Breast epithelium (tissue), 4 donors: ENCODE results near the gene MCM3. TPM values are rescaled to one million over a fixed set of nuclear protein-coding genes. Genes with fewer than 3 reads are reported as not detected.

ENCODE experiments used
- DNase-seq, 2 donors: peaks; one replicate each; pipeline ENCODE4 v3.0.0-alpha.2; 2019; ENCODE audit warnings: low spot score in 2 of 2
- H3K27ac ChIP-seq, 2 donors: fragments of 200-600 bp; sonication (generic) in 1 of 2; one replicate each; pipeline ENCODE4 v1.5.1; 2016 to 2019; ENCODE audit warnings: mild to moderate bottlenecking in 1 of 2
- H3K27me3 ChIP-seq, 2 donors: fragments of 200-600 bp; sonication (generic) in 1 of 2; one replicate each; pipeline versions ENCODE4 v1.5.1 to v1.6.0; 2017 to 2019; ENCODE audit warnings: control low read depth in 1 of 2, mild to moderate bottlenecking in 1 of 2
- H3K36me3 ChIP-seq: fragments of 200-600 bp; one replicate; pipeline ENCODE4 v1.5.1; 2019
- H3K4me1 ChIP-seq, 2 donors: fragments of 200-600 bp; sonication (generic); one replicate each; pipeline ENCODE4 v1.5.1; 2016 to 2019; ENCODE audit warnings: control low read depth in 1 of 2
- H3K4me3 ChIP-seq, 3 donors: fragments of 200-600 bp; sonication (generic); 1 replicate in 2 of 3; 2 replicates in 1 of 3; pipeline ENCODE4 v1.5.1; 2016 to 2019; ENCODE audit warnings: mild to moderate bottlenecking in 3 of 3, moderate library complexity in 2 of 3
- H3K9me3 ChIP-seq, 2 donors: fragments of 200-600 bp; sonication (generic) in 1 of 2; one replicate each; pipeline ENCODE4 v1.5.1; 2016 to 2019; ENCODE audit warnings: control low read depth in 1 of 2
- CTCF ChIP-seq, 3 donors: fragments of 450-650 bp; IDR thresholded peaks; one replicate each; pipeline ENCODE4 v1.5.1; 2016 to 2017; ENCODE audit warnings: antibody characterized with exemption in 3 of 3, mild to moderate bottlenecking in 3 of 3, moderate library complexity in 3 of 3
- POLR2A ChIP-seq: fragments of 450-650 bp; IDR thresholded peaks from one replicate; pipeline ENCODE4 v1.6.1; 2016; ENCODE audit warnings: antibody characterized with exemption, mild to moderate bottlenecking, moderate library complexity
- POLR2AphosphoS5 ChIP-seq, 3 donors: sonication (generic); formaldehyde crosslinking; IDR thresholded peaks; one replicate each; pipeline ENCODE4 v1.6.1; 2017; ENCODE audit warnings: antibody characterized with exemption in 3 of 3
- intact Hi-C: fragments of 100-400 bp; cut with DNase I; formaldehyde crosslinking; loops from one replicate; pipeline ENCODE4 v1.15.1; 2023; ENCODE audit warnings: low total_unique reads
- total RNA-seq, 3 donors: library from RNA; depleted of rRNA; stranded (reverse); fragments of >200 nt; gene quantifications; one replicate each; pipeline ENCODE4 v1.1.0, GENCODE V29; 2016

MCM3 gene
- total RNA-seq, 3 donors from 2014 or later = 31.2 to 44.5 (median 43.3) TPM

GRCh38 chr6:52262620-52263344, 21.8 kb downstream of the MCM3 start:
- no peak for DNase-seq
- intact Hi-C loops = no loop called here
- no peaks in the 10 kb centered on the region for H3K27me3 ChIP-seq
- no peak overlapping the region for H3K27ac ChIP-seq
- H3K4me1 ChIP-seq = no peaks in the 10 kb centered on the region
- H3K36me3 ChIP-seq = no peaks in the 10 kb centered on the region
- H3K9me3 ChIP-seq = no peaks in the 10 kb centered on the region
- no peak for TF ChIP-seq POLR2AphosphoS5 (IDR thresholded peaks at IDR 0.05)
- no peak for TF ChIP-seq CTCF (IDR thresholded peaks at IDR 0.05)
- no peak for TF ChIP-seq POLR2A
- H3K4me3 ChIP-seq = no peak overlapping the region

- Histone ChIP-seq H3K9me3 (no peaks in the 10 kb centered on the region), H3K27me3 (no peaks in the 10 kb centered on the region), H3K4me3 (no peak overlapping the region), H3K4me1 (no peaks in the 10 kb centered on the region), H3K27ac (no peak overlapping the region), H3K36me3 (no peaks in the 10 kb centered on the region)
- intact Hi-C loops = no loop called here
- DNase-seq = no peak
- TF ChIP-seq CTCF (IDR thresholded peaks at IDR 0.05) (no peak), POLR2A (no peak), POLR2AphosphoS5 (IDR thresholded peaks at IDR 0.05) (no peak)
Measured at GRCh38 chr6:52261229-52261628, 23.3 kb downstream of the MCM3 start.

GRCh38 chr6:52260634-52261033, 23.9 kb downstream of the MCM3 start:
- no peak for DNase-seq
- no peak overlapping the region for H3K27ac ChIP-seq
- no peaks in the 10 kb centered on the region for H3K27me3 ChIP-seq
- TF ChIP-seq POLR2A = no peak
- no peak for TF ChIP-seq CTCF (IDR thresholded peaks at IDR 0.05)
- no peak for TF ChIP-seq POLR2AphosphoS5 (IDR thresholded peaks at IDR 0.05)
- H3K36me3 ChIP-seq = no peaks in the 10 kb centered on the region
- H3K4me1 ChIP-seq = no peaks in the 10 kb centered on the region
- intact Hi-C loops = no loop called here
- no peaks in the 10 kb centered on the region for H3K9me3 ChIP-seq
- no peak overlapping the region for H3K4me3 ChIP-seq

GRCh38 chr6:52255434-52255833, 29.1 kb downstream of the MCM3 start:
- TF ChIP-seq POLR2AphosphoS5 (IDR thresholded peaks at IDR 0.05) (no peak), POLR2A (no peak), CTCF (IDR thresholded peaks at IDR 0.05) (no peak)
- no peak overlapping the region for H3K27ac ChIP-seq
- intact Hi-C loops = no loop called here
- no peaks in the 10 kb centered on the region for H3K9me3 ChIP-seq
- no peaks in the 10 kb centered on the region for H3K4me1 ChIP-seq
- H3K4me3 ChIP-seq = no peak overlapping the region
- H3K27me3 ChIP-seq = no peaks in the 10 kb centered on the region
- DNase-seq = no peak
- no peaks in the 10 kb centered on the region for H3K36me3 ChIP-seq

- Histone ChIP-seq H3K4me1 (no peaks in the 10 kb centered on the region), H3K27me3 (no peaks in the 10 kb centered on the region), H3K9me3 (no peaks in the 10 kb centered on the region), H3K4me3 (no peak overlapping the region), H3K36me3 (no peaks in the 10 kb centered on the region), H3K27ac (no peak overlapping the region)
- intact Hi-C loops = no loop called here
- no peak for DNase-seq
- TF ChIP-seq CTCF (IDR thresholded peaks at IDR 0.05) = no peak
- no peak for TF ChIP-seq POLR2AphosphoS5 (IDR thresholded peaks at IDR 0.05)
- TF ChIP-seq POLR2A = no peak
Measured at GRCh38 chr6:52254731-52255378, 29.7 kb downstream of the MCM3 start.
